PC-9 (cell line): ENCODE data around the gene PDE7B. TPM values are rescaled to one million over a fixed set of nuclear protein-coding genes. Genes with fewer than 3 reads are reported as not detected.

Experiments used
- BruUV-seq: library from RNA; stranded (reverse); fragments of 400-500 nt; replicated peaks from 2 replicates; lab custom pipeline; 2021; lab: Mats Ljungman, UMichigan
- CTCF ChIA-PET: fragments of 300-600 bp; sonication (Branson Sonifier 250); formaldehyde crosslinking; loops from one replicate; lab custom pipeline; 2022; ENCODE audit warnings: antibody characterized with exemption; lab: Charles Lee
- POLR2A ChIA-PET: fragments of 300-600 bp; sonication (Branson Sonifier 250); formaldehyde crosslinking; loops from one replicate; lab custom pipeline; 2022; ENCODE audit warnings: antibody characterized with exemption; ENCODE audit not compliant: unreplicated experiment; lab: Charles Lee
- DNase-seq, 2 experiments: peaks; one replicate each; pipeline versions ENCODE4 v3.0.0 to v3.0.0-alpha.2; 2015 to 2022; ENCODE audit warnings: mixed read lengths in 1 of 2
- H2AFZ ChIP-seq: fragments of 200-600 bp; sonication (generic); 2 replicates; pipeline ENCODE4 v1.8.1; 2017; ENCODE audit warnings: antibody characterized with exemption
- H3F3A ChIP-seq: fragments of 200-600 bp; sonication (generic); 2 replicates; pipeline ENCODE4 v1.8.1; 2017; ENCODE audit warnings: antibody characterized with exemption, mild to moderate bottlenecking, low read depth; ENCODE audit not compliant: insufficient read depth
- H3K27ac ChIP-seq: fragments of 200-600 bp; sonication (generic); 2 replicates; pipeline ENCODE4 v1.6.1; 2016; ENCODE audit warnings: mixed run types
- H3K27me3 ChIP-seq: fragments of 200-600 bp; sonication (generic); 2 replicates; pipeline ENCODE4 v1.6.1; 2016; ENCODE audit warnings: low read depth, mixed run types; ENCODE audit not compliant: insufficient read depth
- H3K36me3 ChIP-seq: fragments of 200-600 bp; sonication (generic); 2 replicates; pipeline ENCODE4 v1.6.1; 2016; ENCODE audit warnings: low read depth, mixed run types
- H3K4me1 ChIP-seq: fragments of 200-600 bp; sonication (generic); replicated peaks from 2 replicates; pipeline ENCODE4 v1.6.1; 2016; ENCODE audit warnings: mixed run types; ENCODE audit not compliant: insufficient read depth
- H3K4me2 ChIP-seq: fragments of 200-600 bp; sonication (generic); 2 replicates; pipeline ENCODE4 v1.6.1; 2017; ENCODE audit warnings: mixed run types
- H3K4me3 ChIP-seq: fragments of 200-600 bp; sonication (generic); 2 replicates; pipeline ENCODE4 v1.6.1; 2016; ENCODE audit warnings: mixed run types
- H3K79me2 ChIP-seq: fragments of 200-600 bp; sonication (generic); 2 replicates; pipeline ENCODE4 v1.6.1; 2017; ENCODE audit warnings: low read depth, mixed run types
- H3K9me2 ChIP-seq: fragments of 200-600 bp; sonication (generic); 2 replicates; pipeline ENCODE4 v1.8.1; 2017; ENCODE audit warnings: mild to moderate bottlenecking; ENCODE audit not compliant: insufficient read depth
- H3K9me3 ChIP-seq: fragments of 200-600 bp; sonication (generic); 2 replicates; pipeline ENCODE4 v1.8.1; 2016; ENCODE audit warnings: low read depth; ENCODE audit not compliant: insufficient read depth
- H4K20me1 ChIP-seq: fragments of 200-600 bp; sonication (generic); 2 replicates; pipeline ENCODE4 v1.8.1; 2017; ENCODE audit not compliant: insufficient read depth
- CTCF ChIP-seq: fragments of 200-600 bp; sonication (generic); conservative IDR thresholded peaks from 2 replicates; pipeline ENCODE4 v1.6.1; 2017; ENCODE audit warnings: mixed run types, antibody characterized with exemption, mild to moderate bottlenecking, moderate library complexity
- EZH2 ChIP-seq: fragments of 200-600 bp; sonication (generic); IDR thresholded peaks from 2 replicates; pipeline ENCODE4 v1.8.0; 2017; ENCODE audit warnings: antibody characterized with exemption, low read depth
- intact Hi-C: fragments of 100-400 bp; cut with micrococcal nuclease; formaldehyde crosslinking; loops from one replicate; pipeline ENCODE4 v1.10.0; 2022; ENCODE audit not compliant: unreplicated experiment
- total RNA-seq: library from RNA; stranded (reverse); gene quantifications from 2 replicates; pipeline ENCODE4 v1.2.3, GENCODE V29; 2021

Gene PDE7B
- total RNA-seq, 1 experiment from 2014 or later = 0.31 TPM

GRCh38 chr6:136077834-136078576 lies 226.5 kb downstream of the PDE7B start:
- Histone ChIP-seq H3K27ac (no peak overlapping the region), H3K9me2 (no peaks in the 10 kb centered on the region), H3K4me3 (no peak overlapping the region), H2AFZ (no peak overlapping the region; the same call in 1 of the 2 replicates), H3F3A (no peaks in the 10 kb centered on the region), H3K4me1 (no peaks in the 10 kb centered on the region), H4K20me1 (no peaks in the 10 kb centered on the region), H3K4me2 (no peak overlapping the region), H3K36me3 (no peaks in the 10 kb centered on the region), H3K9me3 (no peaks in the 10 kb centered on the region), H3K79me2 (no peaks in the 10 kb centered on the region), H3K27me3 (no peaks in the 10 kb centered on the region)
- BruUV-seq = no TSS peak
- DNase-seq = no peak
- TF ChIP-seq EZH2 = no peak
- TF ChIP-seq CTCF = no peak
- intact Hi-C loops = no loop called here
- ChIA-PET POLR2A (no interaction called here), CTCF (no interaction called here)

- Histone ChIP-seq H3F3A (no peaks in the 10 kb centered on the region), H3K4me2 (no peak overlapping the region), H2AFZ (no peak overlapping the region), H3K4me3 (no peak overlapping the region), H3K36me3 (no peaks in the 10 kb centered on the region), H3K9me3 (no peaks in the 10 kb centered on the region), H3K27ac (no peak overlapping the region), H4K20me1 (no peaks in the 10 kb centered on the region), H3K79me2 (no peaks in the 10 kb centered on the region), H3K4me1 (no peaks in the 10 kb centered on the region), H3K9me2 (no peaks in the 10 kb centered on the region), H3K27me3 (no peaks in the 10 kb centered on the region)
- no TSS peak for BruUV-seq
- intact Hi-C loops = no loop called here
- CTCF ChIA-PET = interaction anchor here (0.6 kb wide), 1 partner anchor 477 kb away, joined by 3 read pairs; no protein-coding TSS in a partner anchor
- POLR2A ChIA-PET = no interaction called here
- DNase-seq = no peak
- TF ChIP-seq EZH2 (no peak), CTCF (no peak)
These were observed 228.4 kb downstream of the PDE7B start for GRCh38 chr6:136079701-136080565.

- no peaks in the 10 kb centered on the region for H3K27me3 ChIP-seq
- no peaks in the 10 kb centered on the region for H3K36me3 ChIP-seq
- no peaks in the 10 kb centered on the region for H3K79me2 ChIP-seq
- POLR2A ChIA-PET = no interaction called here
- H4K20me1 ChIP-seq = no peaks in the 10 kb centered on the region
- no peak for DNase-seq
- CTCF ChIA-PET = no interaction called here
- H3F3A ChIP-seq = no peaks in the 10 kb centered on the region
- no peaks in the 10 kb centered on the region for H3K4me1 ChIP-seq
- no peak for TF ChIP-seq EZH2
- TF ChIP-seq CTCF = no peak
- no TSS peak for BruUV-seq
- H2AFZ ChIP-seq = no peak overlapping the region
- no peaks in the 10 kb centered on the region for H3K9me2 ChIP-seq
- no peak overlapping the region for H3K27ac ChIP-seq
- no peak overlapping the region for H3K4me2 ChIP-seq
- H3K9me3 ChIP-seq = no peaks in the 10 kb centered on the region
- intact Hi-C loops = no loop called here
- no peak overlapping the region for H3K4me3 ChIP-seq
These were observed 232.0 kb downstream of the PDE7B start for GRCh38 chr6:136083540-136083939.
